GM19043 (cell line): ENCODE measurements around the gene GRK5.
"Not testable (repeated sequence)": the region's sequence is repeated elsewhere in the genome, so short reads cannot be mapped to it uniquely, and the experiment has no call there.

Source experiments
- ATAC-seq: cut with Tn5 transposase; IDR thresholded peaks from one replicate; pipeline ENCODE4 v1.9.1; 2021; ENCODE audit warnings: low read depth; ENCODE audit not compliant: unreplicated experiment

The GRK5 gene

DNA sequence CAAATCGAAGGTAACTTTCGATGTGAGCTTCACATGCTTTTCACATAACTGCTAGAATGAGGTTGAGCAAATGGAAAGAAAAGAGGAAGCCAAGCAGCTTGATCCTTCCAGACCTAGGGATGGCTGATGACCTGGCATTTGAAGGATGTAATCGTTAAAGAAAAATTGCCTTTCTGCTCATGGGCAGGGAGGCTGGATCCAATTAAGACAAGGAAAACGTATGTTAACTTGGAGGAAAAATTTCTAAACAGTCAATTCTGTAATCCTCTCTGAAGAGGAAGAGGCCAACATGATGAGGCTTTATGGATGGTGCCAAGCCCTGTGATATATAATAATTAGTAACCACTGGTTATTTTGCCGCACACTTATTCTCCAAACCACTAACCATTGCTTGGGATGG is 12.5 kb downstream of the GRK5 start:
- no peak for ATAC-seq

DNA sequence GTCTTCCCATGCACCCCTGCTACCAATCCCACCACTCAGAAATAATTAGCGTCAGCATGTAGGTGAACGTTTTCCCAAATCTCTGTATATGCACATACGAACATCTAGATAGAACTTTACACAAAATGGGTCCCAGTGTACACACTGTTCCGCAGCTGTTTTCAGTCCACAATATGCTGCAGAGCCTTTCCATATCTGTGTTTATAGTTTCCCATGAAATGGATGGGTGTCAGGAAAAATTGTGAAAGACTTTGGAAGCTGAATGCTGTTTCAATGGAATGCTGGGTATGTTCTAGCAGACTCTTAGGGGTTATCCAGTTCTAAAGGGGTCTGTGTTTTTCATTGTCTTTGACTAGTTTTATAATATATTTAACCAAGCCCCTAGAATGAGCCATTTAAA is 13.8 kb downstream of the GRK5 start:
- no peak for ATAC-seq

GRCh38 chr10:119221666-119222065 is 14.3 kb downstream of the GRK5 start:
- ATAC-seq, result no peak

DNA sequence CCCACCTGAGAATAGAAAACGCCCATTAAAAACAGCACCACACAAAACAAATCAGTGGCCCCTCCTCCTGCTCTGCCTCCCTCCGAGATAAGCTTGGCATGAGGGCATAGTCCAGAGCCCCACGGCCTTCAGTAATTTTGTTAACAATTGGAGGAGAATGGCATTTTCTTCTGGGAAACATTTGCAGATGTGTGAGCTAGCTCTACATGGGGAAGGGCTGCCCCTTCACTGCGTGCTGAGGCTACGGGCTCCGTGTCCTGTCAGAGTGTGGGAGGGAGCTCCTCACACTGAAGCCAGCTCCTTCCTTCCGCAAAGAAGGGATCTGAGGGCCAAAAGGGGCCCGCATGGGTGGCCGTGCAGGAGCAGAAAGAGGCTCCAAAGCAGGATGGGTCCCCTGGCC is 15.2 kb downstream of the GRK5 start:
- ATAC-seq, result no peak

GRCh38 chr10:119222966-119223386 is 15.6 kb downstream of the GRK5 start:
- no peak for ATAC-seq

DNA sequence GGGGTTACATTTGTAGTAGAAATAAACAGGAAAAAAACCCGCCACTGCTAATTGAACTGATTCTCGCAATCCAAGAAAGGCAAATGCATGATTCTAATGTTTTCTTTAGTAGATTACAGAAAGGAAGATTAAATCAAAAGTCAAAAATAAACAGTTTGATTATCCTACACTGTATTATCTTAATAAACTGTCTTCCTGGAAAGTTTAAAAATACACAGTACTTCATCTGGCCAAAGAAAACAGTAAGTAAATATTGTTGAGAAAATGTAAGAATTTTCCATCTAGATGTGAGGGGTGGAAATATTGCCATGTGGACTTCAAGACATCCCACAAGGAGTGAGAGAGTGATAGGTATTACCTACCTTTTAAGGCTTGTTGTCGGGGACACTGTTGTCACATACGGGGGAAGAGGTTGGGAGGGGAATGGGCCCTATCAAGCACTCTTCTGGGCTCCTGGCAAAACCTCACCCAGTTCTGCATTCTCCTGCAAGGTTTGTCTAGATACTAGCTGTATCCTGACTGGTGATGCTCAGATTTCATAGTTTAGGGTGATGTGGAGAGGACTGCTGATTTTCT is 17.8 kb downstream of the GRK5 start:
- ATAC-seq, result no peak

DNA sequence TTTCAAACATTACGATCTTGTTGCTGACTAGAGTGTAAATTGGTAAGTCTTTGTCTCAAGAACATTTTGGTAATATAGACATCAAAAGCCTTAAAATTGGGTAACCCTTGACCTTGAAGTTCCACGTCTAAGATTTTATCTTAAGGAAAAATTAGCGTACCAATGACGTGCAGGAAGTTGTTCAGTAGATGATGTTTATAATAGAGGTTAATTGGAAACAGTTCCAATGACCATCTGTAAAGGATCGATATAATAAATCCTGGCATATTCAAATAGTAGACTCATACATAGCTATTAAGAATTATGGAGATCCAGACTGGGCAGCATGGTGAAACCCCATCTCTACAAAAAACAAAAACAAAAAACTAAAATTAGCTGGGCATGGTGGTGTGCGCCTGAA is 20.5 kb downstream of the GRK5 start:
- no peak for ATAC-seq

DNA sequence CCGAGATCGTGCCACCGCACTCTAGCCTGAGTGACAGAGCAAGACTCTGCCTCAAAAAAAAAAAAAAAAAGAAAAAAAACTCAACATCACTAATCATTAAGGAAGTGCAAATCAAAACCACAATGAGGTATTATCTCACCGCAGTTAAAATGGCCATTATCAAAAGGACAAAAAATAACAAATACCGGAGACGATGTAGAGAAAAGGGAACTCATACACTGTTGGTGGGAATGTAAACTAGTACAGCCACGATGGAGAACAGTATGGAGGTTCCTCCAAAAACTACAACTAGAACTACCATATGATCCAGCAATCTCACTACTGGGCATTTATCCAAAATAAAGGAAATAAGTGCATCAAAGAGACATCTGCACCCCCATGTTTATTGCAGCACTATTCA is 24.3 kb downstream of the GRK5 start:
- ATAC-seq, result no peak

- ATAC-seq, result not testable (repeated sequence)
These were observed 25.1 kb downstream of the GRK5 start for GRCh38 chr10:119232439-119232838.

DNA sequence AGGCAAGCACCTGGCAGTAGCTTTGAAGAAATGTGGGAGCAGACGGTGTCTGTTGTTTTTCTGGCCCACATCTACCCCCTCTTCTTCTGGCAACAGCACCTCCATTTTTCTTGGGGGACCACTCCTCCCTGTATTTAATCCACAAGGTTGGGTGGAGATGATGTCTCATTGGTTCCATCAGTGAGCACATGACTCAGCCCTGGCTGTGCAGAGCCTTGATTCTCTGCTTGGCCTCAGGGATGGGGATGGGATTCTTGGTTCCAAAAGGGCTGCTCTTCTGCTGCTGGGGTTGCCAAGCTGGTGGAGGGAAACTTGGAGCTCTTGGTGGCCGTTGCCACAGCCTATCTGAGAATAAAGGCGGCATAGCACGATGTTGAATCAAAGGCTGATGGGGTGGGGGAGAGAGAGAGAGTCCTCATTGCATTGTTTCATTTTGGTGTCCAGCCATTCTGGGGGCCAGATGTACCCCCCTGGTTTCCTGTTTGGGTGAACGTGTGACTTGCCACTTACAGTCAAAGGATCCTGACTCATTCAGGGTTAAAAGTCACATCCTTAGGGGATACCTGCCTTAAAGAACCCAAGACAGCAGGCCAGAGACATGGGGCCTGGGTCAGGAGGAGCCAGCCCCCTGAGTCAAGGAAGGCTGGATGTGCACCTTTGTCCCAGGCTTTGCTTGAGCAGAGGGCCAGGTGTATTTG is 25.9 kb downstream of the GRK5 start:
- no peak for ATAC-seq

GRCh38 chr10:119233821-119234220 is 26.4 kb downstream of the GRK5 start:
- ATAC-seq, result no peak

DNA sequence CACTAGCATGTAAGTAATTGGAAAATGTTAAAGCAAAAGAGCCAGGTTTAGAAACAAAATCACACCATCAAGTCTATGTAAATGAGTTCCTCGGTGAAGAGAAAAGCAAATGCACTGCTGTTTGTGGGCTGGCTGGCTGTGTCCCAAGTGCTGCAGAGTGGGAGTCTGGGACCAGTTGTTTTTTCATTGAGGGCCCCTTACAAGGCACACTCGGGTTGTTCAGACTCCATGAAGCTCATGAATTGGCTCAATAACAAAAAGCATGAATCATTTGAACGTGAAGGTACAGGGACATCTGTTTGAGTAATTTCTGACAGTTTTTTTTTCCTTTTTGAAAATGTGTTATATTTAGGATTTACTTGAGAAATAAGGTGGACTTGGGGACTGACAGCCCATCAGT is 28.0 kb downstream of the GRK5 start:
- no peak for ATAC-seq

DNA sequence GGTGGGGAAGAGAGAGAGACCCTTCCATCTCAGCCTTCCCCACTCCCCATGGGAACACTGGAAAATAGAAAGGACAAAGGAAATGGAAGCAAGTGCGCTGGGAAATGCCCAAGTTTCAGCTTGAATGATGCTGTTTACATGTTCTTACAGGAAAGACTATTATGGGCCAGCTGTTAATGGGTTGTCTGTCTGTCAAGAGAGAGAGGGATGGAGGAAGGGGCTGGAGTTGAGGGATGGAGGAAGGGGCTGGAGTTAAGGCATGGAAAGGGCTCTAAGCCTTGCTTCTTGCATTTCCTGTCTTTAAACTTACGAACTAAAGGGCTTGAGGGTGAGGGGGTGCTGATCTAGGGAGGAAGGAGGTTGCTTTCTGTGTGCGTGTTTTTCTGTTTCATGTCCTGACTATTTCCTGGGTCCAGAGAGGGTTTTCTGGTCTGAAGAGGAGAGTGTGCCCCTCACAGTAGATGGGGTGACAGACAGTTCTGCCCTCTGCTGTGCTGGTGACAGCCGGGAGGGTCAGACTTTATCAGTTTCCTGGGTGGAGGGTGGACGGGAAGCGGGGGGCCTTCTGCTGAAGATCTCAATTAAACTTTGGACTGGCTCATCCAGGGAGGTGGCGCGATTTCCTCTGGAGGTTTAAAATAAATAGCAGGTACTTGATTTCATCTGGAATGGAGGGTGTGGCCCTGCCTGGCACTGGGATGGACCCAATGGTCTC is 30.5 kb downstream of the GRK5 start:
- no peak for ATAC-seq

DNA sequence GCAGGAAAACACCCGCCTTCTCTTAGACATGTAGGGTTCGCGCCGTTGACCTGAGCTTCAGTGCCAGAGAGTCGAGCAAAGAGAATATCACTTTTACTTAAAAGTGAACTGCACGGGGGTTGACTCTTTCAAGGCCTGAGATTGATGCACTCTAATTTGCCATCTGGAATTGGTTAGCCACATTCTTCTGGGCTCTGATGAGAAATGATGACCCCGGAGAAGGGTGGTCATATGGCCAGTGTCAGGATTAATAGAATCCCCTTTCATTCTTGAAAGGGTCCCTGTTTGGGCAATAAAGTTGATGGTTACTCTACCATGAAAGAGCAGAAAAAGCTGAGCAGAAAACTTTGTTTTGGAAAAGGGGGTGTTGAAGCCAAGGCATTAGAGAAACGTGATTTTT is 31.2 kb downstream of the GRK5 start:
- ATAC-seq, result no peak

DNA sequence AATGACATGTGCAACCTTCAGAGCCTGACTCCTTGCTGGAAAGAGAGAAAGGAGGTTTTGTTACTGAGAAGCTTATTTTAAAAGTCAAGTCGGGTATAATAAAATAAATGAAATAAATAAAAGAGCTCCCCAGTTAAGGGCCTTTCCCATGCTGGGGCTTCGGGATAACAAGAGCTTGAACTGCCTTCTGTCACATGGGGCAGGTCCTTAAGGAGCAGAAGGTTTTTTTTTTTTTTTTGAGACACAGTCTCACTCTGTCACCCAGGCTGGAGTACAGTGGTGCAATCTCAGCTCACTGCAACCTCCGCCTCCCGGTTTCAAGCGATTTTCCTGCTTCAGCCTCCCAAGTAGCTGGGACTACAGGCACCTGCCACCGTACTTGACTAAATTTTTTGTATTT is 31.6 kb downstream of the GRK5 start:
- not testable (repeated sequence) for ATAC-seq

DNA sequence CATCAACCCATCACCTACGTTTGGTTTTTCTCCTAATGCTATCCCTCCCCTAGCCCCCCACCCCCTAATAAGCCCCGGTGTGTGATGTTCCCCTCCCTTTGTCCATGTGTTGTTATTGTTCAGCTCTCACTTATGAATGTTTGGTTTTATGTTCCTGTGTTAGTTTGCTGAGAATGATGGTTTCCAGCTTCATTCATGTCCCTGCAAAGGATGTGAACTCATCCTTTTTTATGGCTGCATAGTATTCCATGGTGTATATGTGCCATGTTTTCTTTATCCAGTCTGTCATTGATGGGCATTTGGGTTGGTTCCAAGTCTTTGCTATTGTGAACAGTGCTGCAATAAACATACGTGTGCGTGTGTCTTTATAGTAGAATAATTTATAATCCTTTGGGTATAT is 32.3 kb downstream of the GRK5 start:
- not testable (repeated sequence) for ATAC-seq

DNA sequence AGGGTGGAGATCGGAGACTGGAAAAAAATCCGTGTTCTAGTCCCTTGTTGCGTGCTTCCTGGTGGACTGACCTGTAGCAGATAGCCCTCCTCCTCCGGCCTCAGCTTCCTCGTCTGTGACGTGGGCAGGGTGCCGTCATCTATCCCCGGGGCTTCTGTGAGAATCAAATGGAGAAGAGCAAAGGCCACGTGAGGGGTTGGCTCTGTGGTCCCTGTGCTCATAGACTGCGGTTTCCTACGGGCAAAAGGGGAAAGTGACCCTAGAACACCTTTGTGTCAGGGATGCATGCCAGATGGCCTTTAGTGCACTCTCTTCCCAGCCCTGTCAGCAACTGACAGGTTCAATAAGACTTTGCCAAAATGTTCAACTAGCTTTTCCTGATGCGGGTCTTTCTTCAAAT is 33.7 kb downstream of the GRK5 start:
- ATAC-seq, result no peak

DNA sequence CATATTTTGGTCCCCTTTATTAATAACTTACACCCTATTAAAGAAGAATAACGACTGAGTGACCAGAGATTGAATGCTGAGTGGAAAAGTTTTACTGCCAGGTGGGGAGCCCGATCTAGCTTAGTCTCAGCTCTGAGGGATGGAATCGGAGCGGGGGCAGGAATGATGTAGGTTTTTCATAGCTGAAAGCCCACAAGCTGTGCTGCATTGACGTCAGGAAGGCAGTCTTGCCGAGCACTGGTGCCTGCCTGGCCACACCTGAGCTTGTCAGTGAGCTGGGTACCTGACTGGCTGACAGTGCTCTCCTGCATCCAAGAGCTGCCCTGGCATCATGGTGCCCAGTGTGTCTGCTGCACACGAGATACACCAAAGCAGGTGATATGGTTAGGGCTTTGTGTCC is 34.8 kb downstream of the GRK5 start:
- ATAC-seq, result no peak

DNA sequence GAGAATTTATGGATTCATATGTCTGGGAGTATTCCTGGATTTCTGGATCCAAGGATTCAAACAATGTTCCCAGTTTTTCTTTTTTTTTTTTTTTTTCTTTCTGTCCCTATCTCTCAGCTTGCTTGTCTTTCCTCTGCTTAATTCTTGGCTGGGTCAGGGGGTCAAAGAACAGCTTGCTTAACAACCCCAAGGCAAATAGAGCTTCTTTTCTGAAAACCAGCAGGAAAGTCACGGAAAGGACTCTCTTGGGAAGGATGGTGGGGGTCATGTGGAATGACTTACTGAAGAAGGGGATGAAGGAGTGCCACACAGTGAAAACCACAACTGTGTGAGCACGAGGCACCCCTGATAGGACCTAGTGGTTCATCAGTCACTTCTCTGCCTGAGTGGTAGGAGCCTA is 36.1 kb downstream of the GRK5 start:
- ATAC-seq, result no peak

- no peak for ATAC-seq
These were observed 36.6 kb downstream of the GRK5 start for GRCh38 chr10:119243967-119244366.

DNA sequence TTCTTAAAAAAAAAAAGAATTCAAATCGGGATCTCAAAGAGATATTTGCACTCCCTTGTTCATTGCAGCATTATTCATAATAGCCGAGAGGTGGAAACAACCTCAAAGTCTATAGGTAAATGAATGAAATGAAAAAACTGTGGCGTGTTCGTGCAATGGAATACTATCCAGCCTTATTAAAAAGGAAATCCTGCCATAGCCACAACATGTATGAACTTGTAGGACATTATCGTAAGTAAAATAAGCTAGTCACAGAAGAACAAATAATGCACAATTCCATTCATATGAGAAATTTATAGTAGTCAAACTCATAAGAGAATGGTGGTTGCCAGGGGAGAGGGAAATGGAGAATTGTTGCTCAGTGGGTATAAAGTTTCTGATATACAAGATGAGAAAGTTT is 37.9 kb downstream of the GRK5 start:
- ATAC-seq, result no peak
